ENCODE measurements around the gene GRK5.
"Not testable (repeated sequence)": the region's sequence is repeated elsewhere in the genome, so short reads cannot be mapped to it uniquely, and the experiment has no call there.

The GRK5 gene

DNA sequence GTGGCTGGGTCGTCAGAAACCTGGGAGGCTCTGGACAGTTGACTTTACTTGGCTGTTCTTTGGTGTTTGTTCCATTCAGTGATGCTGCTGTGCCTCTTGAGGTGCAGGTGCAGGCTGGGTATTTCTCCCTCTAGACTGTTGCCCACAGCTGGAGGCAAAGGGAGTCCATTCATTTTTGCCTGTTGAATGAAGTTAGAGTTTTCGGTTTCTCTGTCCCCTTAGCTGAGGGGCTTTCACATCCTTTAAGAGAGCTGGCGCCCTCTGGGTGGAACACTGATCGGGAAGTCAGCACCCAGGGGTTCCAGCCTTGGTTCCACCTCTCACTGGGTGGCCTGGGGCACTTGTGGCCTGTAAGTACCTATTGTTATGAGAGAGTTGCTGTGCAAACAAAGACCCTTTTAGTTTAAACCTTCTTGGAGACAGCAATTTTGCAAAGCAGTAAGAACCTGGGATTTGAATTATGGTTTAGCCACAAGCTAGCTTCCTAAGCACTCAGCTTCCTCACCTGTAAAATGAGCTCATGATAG, 67.2 kb downstream of the GRK5 start:
- DNase-seq, result no peak

GRCh38 chr10:119275085-119275484, 67.7 kb downstream of the GRK5 start:
- DNase-seq, result no peak

DNA sequence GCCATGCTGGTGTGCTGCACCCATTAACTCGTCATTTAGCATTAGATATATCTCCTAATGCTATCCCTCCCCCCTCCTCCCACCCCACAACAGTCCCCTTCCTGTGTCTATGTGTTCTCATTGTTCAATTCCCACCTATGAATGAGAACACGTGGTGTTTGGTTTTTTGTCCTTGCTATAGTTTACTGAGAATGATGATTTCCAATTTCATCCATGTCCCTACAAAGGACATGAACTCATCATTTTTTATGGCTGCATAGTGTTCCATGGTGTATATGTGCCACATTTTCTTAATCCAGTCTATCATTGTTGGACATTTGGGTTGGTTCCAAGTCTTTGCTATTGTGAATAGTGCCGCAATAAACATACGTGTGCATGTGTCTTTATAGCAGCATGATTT, 68.8 kb downstream of the GRK5 start:
- DNase-seq, result not testable (repeated sequence)

GRCh38 chr10:119278126-119278709, 70.8 kb downstream of the GRK5 start:
- DNase-seq, result no peak

DNA sequence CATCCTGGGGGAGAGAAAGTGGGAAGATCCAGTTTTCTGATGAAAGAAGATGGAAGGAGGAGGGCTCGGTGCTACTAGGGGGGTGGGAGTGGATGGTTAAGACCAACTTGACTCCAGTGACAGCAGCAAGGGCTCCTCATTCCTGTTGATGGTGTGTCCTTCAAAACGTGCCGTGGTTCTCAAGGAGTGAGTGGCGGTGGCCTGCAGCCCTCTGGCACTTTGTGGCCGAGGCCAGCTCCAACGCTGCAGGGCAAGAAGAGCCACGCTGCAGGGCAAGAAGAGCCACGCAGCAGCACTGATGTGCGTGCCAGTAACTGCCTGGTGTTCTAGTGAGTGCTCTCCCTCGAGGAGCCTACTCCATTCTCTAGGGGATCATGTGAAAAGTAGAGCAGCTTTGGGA, 72.1 kb downstream of the GRK5 start:
- DNase-seq, result no peak

- no peak for DNase-seq
Observed at GRCh38 chr10:119281581-119282071, 74.3 kb downstream of the GRK5 start.

DNA sequence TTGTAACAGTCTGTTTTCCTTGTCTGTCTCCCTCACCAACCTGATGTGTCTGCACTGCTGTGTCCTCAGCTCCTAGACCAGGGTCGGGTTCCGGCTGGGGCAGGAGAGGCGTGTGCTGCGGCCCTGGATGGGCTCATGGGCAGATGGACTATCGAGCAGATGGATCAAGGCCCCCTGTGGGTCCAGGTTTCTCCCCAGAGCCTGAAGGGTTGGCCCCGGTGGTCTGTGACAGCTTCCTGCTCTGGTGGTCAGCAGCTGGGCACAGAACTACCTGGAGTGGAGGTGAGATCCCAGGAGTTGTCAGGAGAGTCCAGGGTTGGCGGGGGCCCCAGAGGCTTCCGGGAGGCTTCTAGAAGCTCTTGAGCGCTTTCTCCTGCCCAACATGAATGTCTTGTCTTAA, 75.1 kb downstream of the GRK5 start:
- no peak for DNase-seq

DNA sequence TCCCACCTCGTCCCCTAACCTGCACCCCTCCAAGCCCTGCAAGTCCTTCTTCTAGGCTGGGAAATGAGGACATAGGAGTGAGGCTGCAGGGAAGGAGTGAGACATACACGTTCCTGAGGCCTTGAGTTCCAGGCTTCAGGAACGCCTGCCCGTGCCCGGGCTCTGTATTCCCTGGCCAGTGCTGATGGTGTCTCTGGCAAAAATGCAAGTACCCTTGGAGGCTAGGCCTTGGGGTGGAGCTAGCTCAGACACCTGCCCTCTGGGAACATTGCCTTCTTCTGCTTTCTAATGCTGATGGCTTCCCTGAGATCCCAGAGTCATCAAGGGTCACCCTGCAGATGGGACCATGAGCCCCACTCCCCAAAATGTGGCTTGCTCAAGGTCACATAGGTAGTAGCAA, 76.0 kb downstream of the GRK5 start:
- no peak for DNase-seq

DNA sequence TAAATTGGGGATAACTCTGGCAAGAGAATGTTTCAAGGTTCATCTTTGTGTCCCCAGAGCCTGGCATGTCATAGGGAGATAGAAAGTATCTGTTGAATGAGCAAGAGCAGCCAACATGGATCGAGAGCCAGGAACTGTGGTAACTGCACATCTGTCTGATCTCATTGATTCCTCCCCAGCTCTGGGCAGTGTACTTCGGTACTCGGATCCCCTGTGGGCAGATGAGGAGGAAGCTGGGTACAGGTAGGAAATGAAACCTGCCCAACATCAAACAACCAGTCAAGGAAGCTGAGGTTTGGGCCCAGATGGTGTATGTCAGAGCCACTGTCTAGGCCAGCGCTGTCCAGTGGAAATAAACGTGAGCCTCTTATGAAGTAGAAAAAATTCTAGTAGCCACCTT, 76.4 kb downstream of the GRK5 start:
- DNase-seq, result no peak

DNA sequence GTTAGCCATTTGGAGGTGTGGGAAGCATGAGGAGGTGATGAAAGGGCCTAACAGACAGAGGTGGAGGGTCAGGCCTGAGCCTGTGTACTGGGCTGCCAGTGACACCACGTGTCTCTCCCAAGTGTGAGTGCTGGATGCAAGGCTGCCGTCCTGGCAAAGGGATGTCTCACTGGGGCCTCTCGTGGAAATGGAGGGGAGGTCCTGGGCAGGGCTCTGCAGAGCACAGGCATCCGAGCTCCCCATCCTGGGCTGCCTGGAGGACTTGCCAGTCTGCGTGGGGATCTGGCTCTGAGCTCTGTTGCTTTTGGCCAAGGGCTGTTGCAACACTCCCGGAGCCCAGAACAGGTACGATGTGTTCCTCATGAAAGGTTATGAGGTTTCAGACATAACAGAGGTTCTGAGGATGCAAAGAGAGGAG, 77.3 kb downstream of the GRK5 start:
- no peak for DNase-seq

DNA sequence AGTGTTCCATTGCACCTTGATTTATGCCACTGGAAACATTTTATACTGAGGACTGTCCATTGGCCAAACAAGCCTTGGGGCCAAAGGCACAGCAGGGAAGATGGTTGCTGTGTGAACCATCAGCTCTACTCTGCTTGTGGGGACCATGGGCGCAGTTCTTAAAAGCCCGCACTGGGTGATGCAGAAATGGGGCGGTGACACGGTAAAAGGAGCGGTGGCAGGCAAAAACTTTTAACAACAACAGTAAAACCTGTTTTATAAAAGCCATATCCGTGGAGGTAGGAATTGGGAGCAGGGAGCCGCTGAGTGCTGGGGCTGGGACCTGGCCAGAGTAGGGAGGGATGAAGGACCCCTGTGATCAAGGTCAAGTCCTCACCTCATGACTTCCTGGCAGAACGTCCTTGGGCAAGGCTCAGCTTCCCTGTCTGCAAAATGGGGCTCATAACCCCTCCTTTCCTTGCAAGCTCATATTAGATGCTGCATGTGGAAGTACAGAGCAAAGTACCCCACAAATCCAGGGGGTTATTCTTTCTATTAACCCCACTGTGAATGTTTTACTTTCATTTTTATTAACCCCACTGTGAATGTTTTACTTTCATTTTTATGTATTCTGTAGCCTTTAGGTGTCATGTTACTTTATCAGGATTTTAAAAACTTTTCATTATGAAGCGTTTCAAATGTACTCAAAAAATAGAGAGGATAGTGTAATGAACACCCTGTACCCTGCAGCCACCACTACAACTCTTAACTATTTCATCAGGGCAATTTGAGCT, 78.3 kb downstream of the GRK5 start:
- DNase-seq, result no peak

GRCh38 chr10:119286516-119286915, 79.1 kb downstream of the GRK5 start:
- no peak for DNase-seq

DNA sequence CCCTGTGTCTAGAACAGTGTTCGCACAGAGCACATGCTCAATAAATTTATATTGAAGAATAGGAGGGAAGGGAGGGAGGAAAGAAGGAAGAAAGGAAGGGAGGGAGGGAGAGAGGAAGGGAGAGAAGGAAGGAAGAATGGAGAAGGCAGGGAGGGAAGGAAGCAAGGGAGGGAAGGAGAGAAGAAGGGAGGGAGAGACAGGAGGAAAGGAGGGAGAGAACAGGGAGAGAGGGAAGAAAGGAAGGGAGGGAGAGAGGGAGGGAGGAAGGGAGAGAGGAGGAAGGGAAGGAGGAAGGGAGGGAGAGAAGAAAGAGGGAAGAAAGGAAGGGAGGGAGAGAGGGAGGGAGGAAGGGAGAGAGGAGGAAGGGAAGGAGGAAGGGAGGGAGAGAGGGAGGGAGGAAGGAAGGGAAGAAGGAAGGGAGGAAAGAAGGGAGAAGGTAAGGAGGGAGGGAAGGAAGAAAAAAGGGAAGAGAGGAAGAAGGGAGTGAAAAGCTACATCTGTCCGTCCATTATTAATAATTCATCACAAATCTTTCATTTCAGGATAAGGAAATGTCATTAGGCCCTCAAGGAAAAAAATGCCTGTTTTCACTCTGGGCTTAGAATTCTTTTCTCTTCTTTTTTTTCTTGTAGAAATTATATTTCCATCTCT, 79.7 kb downstream of the GRK5 start:
- DNase-seq, result no peak

- DNase-seq, result no peak
Observed at GRCh38 chr10:119288574-119289001, 81.2 kb downstream of the GRK5 start.

- DNase-seq, result no peak
Observed at GRCh38 chr10:119289227-119289920, 82.0 kb downstream of the GRK5 start.

GRCh38 chr10:119290301-119291048, 83.1 kb downstream of the GRK5 start:
- DNase-seq, result no peak

DNA sequence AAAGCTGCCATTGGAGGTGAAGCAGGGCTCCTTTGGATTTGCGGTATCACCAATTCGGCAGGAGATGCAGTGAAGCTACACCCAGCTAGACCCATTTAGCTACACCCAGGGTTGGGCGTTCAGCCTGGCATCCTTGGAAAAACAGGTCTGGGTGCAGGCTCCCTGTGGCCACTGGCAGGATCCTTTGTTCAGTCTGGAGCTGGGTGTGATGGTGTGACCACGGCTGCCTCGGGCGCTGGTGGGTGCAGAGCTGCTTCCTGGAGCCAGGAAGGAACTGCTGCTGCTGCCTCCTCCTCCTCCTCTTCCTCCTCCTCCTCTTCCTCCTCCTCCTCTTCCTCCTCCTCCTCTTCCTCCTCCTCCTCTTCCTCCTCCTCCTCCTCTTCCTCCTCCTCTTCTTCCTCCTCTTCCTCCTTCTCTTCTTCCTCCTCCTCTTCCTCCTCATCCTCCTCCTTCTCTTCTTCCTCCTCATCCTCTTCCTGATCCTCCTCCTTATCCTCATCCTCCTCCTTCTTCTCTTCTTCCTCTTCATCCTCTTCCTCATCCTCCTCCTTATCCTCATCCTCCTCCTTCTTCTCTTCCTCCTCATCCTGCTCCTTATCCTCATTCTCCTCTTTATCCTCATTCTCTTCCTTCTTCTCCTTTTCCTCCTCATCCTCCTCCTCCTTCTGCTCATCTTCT, 84.0 kb downstream of the GRK5 start:
- no peak for DNase-seq

DNA sequence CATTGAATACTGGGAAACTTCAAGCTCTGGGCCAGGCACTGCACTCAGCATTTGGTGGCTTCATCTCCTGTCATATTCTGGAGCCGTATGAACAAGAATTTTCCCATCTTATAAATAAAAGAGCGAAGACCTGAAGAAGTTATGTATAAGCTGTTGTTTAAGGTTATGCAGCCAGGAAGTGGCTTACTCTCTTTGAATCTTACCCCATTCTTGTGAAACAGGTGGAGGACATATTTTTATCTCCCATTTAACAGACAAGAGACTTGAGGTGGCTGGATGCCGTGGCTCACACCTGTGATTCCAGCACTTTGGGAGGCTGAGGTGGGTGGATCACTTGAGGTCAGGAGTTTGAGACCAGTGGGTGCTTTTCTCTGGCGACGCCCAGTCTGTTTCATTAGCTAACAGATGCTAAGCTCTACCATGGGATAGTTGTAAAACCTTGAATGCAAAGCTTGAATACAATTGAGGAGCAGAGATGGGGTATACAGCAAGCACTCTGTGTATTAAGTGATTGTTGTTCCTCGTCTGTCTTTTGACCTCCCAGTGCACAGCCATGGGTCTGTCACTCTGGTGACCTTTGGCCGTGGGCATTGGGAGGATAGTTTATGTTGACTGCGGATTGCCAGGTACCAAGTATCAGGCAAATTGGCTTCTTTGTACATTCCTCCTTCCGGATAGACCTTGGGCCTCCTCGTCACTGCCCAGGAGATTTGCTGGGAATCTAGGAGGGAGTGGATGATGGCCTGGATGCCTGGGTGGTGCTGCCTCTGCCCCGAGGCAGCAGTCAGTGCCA, 85.8 kb downstream of the GRK5 start:
- DNase-seq, result no peak

GRCh38 chr10:119296703-119297102, 89.3 kb downstream of the GRK5 start:
- no peak for DNase-seq

- DNase-seq, result no peak
Observed at GRCh38 chr10:119297207-119297968, 90.0 kb downstream of the GRK5 start.
